B cell (primary cell): ENCODE measurements around the gene MAMDC4.

Source experiments
- CTCF ChIP-seq: fragments of 200-600 bp; IDR thresholded peaks from one replicate; pipeline ENCODE4 v1.8.0; 2022; ENCODE audit warnings: antibody characterized with exemption, mild to moderate bottlenecking
- EZH2 ChIP-seq: IDR thresholded peaks from 2 replicates; pipeline ENCODE4 v1.6.1; 2012; ENCODE audit warnings: borderline replicate concordance, low read depth, mild to moderate bottlenecking, moderate library complexity, low read length; ENCODE audit not compliant: insufficient read depth, poor library complexity, severe bottlenecking

GRCh38 chr9:136820971-136821825 is 30.9 kb upstream of the MAMDC4 start:
- TF ChIP-seq CTCF (no peak), EZH2 (no peak)
